PFSK-1 (cell line): ENCODE measurements around the gene XRCC1.

Experiments
- FOXP2 ChIP-seq: optimal IDR thresholded peaks from 2 replicates; pipeline ENCODE3; 2011; ENCODE audit warnings: borderline replicate concordance, control low read depth, inconsistent platforms; ENCODE audit not compliant: insufficient read depth; ENCODE audit errors: extremely low read length, extremely low read depth
- POLR2AphosphoS5 ChIP-seq: IDR thresholded peaks from 2 replicates; pipeline ENCODE4 v1.6.1; 2012; ENCODE audit warnings: low read depth, mild to moderate bottlenecking, control low read depth, low read length, moderate library complexity
- REST ChIP-seq, 2 experiments: IDR thresholded peaks; 2 replicates each; pipeline versions ENCODE4 v1.6.1 to v1.8.0; 2011 to 2012; ENCODE audit warnings: low read depth in 2 of 2, low read length in 2 of 2, control low read depth in 1 of 2, inconsistent platforms in 1 of 2, mild to moderate bottlenecking in 1 of 2, moderate library complexity in 1 of 2; ENCODE audit not compliant: insufficient read depth in 1 of 2
- SIN3A ChIP-seq: IDR thresholded peaks from 2 replicates; pipeline ENCODE4 v1.6.1; 2012; ENCODE audit warnings: mild to moderate bottlenecking, low read length, moderate library complexity, borderline replicate concordance; ENCODE audit not compliant: insufficient read depth
- TAF1 ChIP-seq: IDR thresholded peaks from 2 replicates; pipeline ENCODE4 v1.6.1; 2012; ENCODE audit warnings: low read length, control low read depth, borderline replicate concordance; ENCODE audit not compliant: insufficient read depth

XRCC1 gene

GRCh38 chr19:43609872-43610271, 34.5 kb upstream of the XRCC1 start:
- TF ChIP-seq POLR2AphosphoS5, result no peak
- TF ChIP-seq SIN3A, result no peak
- no peak for TF ChIP-seq TAF1
- no peak for TF ChIP-seq REST (IDR thresholded peaks at IDR 0.05; ENCODE audit: insufficient read depth in 1 of 2, low read depth in 2 of 2, low read length in 2 of 2)

GRCh38 chr19:43607238-43608205, 32.2 kb upstream of the XRCC1 start:
- no peak for TF ChIP-seq TAF1
- TF ChIP-seq FOXP2, result no peak
- TF ChIP-seq REST (IDR thresholded peaks at IDR 0.05; ENCODE audit: insufficient read depth in 1 of 2, low read depth in 2 of 2, low read length in 2 of 2), result no peak
- no peak for TF ChIP-seq POLR2AphosphoS5
- TF ChIP-seq SIN3A, result no peak

GRCh38 chr19:43606569-43607229, 31.4 kb upstream of the XRCC1 start:
- TF ChIP-seq REST (IDR thresholded peaks at IDR 0.05; ENCODE audit: insufficient read depth in 1 of 2, low read depth in 2 of 2, low read length in 2 of 2), result no peak

- TF ChIP-seq TAF1, result no peak
- no peak for TF ChIP-seq REST (IDR thresholded peaks at IDR 0.05; ENCODE audit: insufficient read depth in 1 of 2, low read depth in 2 of 2, low read length in 2 of 2)
- no peak for TF ChIP-seq POLR2AphosphoS5
- no peak for TF ChIP-seq SIN3A
- TF ChIP-seq FOXP2, result no peak
These were observed 30.7 kb upstream of the XRCC1 start for GRCh38 chr19:43605875-43606568.
